CD14-positive monocyte (primary cell): Measurements from ENCODE around the gene IL31. TPM values are rescaled to one million over a fixed set of nuclear protein-coding genes. Genes with fewer than 3 reads are reported as not detected.

Source experiments
- DNase-seq, 3 donors: peaks; one replicate each; pipeline ENCODE4 v3.0.0-alpha.2; 2011 to 2022
- H2AFZ ChIP-seq: 2 replicates; pipeline ENCODE4 v1.6.0; 2012; ENCODE audit warnings: mild to moderate bottlenecking, low read depth, low read length, inconsistent platforms; ENCODE audit not compliant: insufficient read depth, poor library complexity, severe bottlenecking
- H3K27ac ChIP-seq, 2 donors: 1 replicate in 1 of 2; 2 replicates in 1 of 2; pipeline ENCODE4 v1.5.1; 2012 to 2013; ENCODE audit warnings: low read length in 2 of 2, control low read depth in 1 of 2, inconsistent platforms in 1 of 2, low read depth in 1 of 2, mild to moderate bottlenecking in 1 of 2
- H3K27me3 ChIP-seq, 2 donors: one replicate each; pipeline versions ENCODE4 v1.6.0 to v1.6.1; 2011 to 2013; ENCODE audit warnings: low read length in 2 of 2; ENCODE audit not compliant: control insufficient read depth in 2 of 2, insufficient read depth in 2 of 2
- H3K36me3 ChIP-seq, 2 donors: replicated peaks in 1 of 2; 1 replicate in 1 of 2; 2 replicates in 1 of 2; pipeline versions ENCODE4 v1.5.1 to v1.6.1; 2012 to 2013; ENCODE audit warnings: low read length in 2 of 2, control low read depth in 1 of 2, inconsistent platforms in 1 of 2, mild to moderate bottlenecking in 1 of 2; ENCODE audit not compliant: insufficient read depth in 2 of 2, control insufficient read depth in 1 of 2
- H3K4me1 ChIP-seq, 2 donors: 1 replicate in 1 of 2; 2 replicates in 1 of 2; pipeline versions ENCODE4 v1.5.1 to v1.6.1; 2012 to 2013; ENCODE audit warnings: low read length in 2 of 2, control low read depth in 1 of 2, inconsistent platforms in 1 of 2, mild to moderate bottlenecking in 1 of 2, moderate library complexity in 1 of 2; ENCODE audit not compliant: insufficient read depth in 2 of 2, control insufficient read depth in 1 of 2
- H3K4me2 ChIP-seq: replicated peaks from 2 replicates; pipeline ENCODE3; 2012; ENCODE audit warnings: low read length, moderate library complexity, mild to moderate bottlenecking; ENCODE audit not compliant: poor library complexity, severe bottlenecking; ENCODE audit errors: extremely low read depth
- H3K4me3 ChIP-seq, 3 experiments: fragments of 200-600 bp in 1 of 3; sonication (generic) in 1 of 3; replicated peaks in 1 of 3; 1 replicate in 2 of 3; 2 replicates in 1 of 3; pipeline ENCODE4 v1.5.1; 2011 to 2013; ENCODE audit warnings: low read length in 3 of 3, mild to moderate bottlenecking in 3 of 3, control low read depth in 2 of 3, low read depth in 2 of 3, inconsistent platforms in 1 of 3, moderate library complexity in 1 of 3
- H3K79me2 ChIP-seq: 2 replicates; pipeline ENCODE4 v1.6.0; 2012; ENCODE audit warnings: mild to moderate bottlenecking, control low read depth, inconsistent platforms, low read length, moderate library complexity; ENCODE audit not compliant: insufficient read depth
- H3K9ac ChIP-seq: 2 replicates; pipeline ENCODE4 v1.6.0; 2017; ENCODE audit warnings: low read length, mild to moderate bottlenecking; ENCODE audit not compliant: insufficient read depth, poor library complexity, severe bottlenecking
- H3K9me3 ChIP-seq, 2 donors: replicated peaks in 1 of 2; 1 replicate in 1 of 2; 2 replicates in 1 of 2; pipeline versions ENCODE4 v1.5.1 to v1.6.1; 2012 to 2013; ENCODE audit warnings: low read length in 2 of 2, control low read depth in 1 of 2; ENCODE audit not compliant: control insufficient read depth in 1 of 2, insufficient read depth in 1 of 2
- H4K20me1 ChIP-seq: 2 replicates; pipeline ENCODE4 v1.6.0; 2012; ENCODE audit warnings: mild to moderate bottlenecking, low read length, control low read depth, moderate library complexity; ENCODE audit not compliant: insufficient read depth
- H3K27ac Mint-ChIP-seq, 7 donors: one replicate each; pipeline ENCODE4 v1.8.0; 2020; ENCODE audit warnings: mild to moderate bottlenecking in 7 of 7, mixed read lengths in 7 of 7, moderate library complexity in 6 of 7, inconsistent platforms in 2 of 7
- H3K27me3 Mint-ChIP-seq, 3 donors: one replicate each; pipeline ENCODE4 v1.8.0; 2021 to 2022; ENCODE audit warnings: low read depth in 3 of 3, mild to moderate bottlenecking in 3 of 3, mixed read lengths in 3 of 3, moderate library complexity in 3 of 3, inconsistent platforms in 1 of 3
- H3K36me3 Mint-ChIP-seq, 2 donors: one replicate each; pipeline ENCODE4 v1.8.0; 2020; ENCODE audit warnings: mixed read lengths in 2 of 2, inconsistent platforms in 1 of 2, mild to moderate bottlenecking in 1 of 2
- H3K4me1 Mint-ChIP-seq: one replicate; pipeline ENCODE4 v1.8.0; 2020; ENCODE audit warnings: mild to moderate bottlenecking, mixed read lengths
- H3K4me3 Mint-ChIP-seq, 2 donors: one replicate each; pipeline ENCODE4 v1.8.0; 2020; ENCODE audit warnings: mild to moderate bottlenecking in 2 of 2, mixed read lengths in 2 of 2, moderate library complexity in 1 of 2
- H3K9me3 Mint-ChIP-seq, 7 donors: one replicate each; pipeline ENCODE4 v1.8.0; 2020 to 2022; ENCODE audit warnings: mixed read lengths in 7 of 7, mild to moderate bottlenecking in 6 of 7, moderate library complexity in 6 of 7, inconsistent platforms in 2 of 7
- CTCF ChIP-seq: fragments of 200-600 bp; IDR thresholded peaks from one replicate; pipeline ENCODE4 v1.8.0; 2022; ENCODE audit warnings: antibody characterized with exemption, mild to moderate bottlenecking
- WGBS: methylation state at CpG from one replicate; pipeline ENCODE4 v1.1.5; 2013; ENCODE audit warnings: missing lambda C conversion rate; ENCODE audit not compliant: insufficient coverage; 5-methylcytosine and 5-hydroxymethylcytosine counted together
- intact Hi-C, 2 donors: fragments of 100-400 bp; cut with micrococcal nuclease; formaldehyde crosslinking; loops; one replicate each; pipeline versions ENCODE4 v1.15.0 to v1.15.1; 2023
- polyA plus RNA-seq, 3 donors: library from polyadenylated mRNA; depleted of rRNA in 1 of 3; unstranded in 2 of 3; stranded (reverse) in 1 of 3; fragments of 300-500 nt in 2 of 3; fragments of >200 nt in 1 of 3; fragmentation: Illumina TruSeq in 2 of 3; gene quantifications; 1 replicate in 2 of 3; 2 replicates in 1 of 3; pipeline ENCODE4 v1.2.3, GENCODE V29; 2012 to 2021

Gene IL31
- polyA plus RNA-seq, 3 donors: not detected

GRCh38 chr12:122138616-122139015 is 35.4 kb downstream of the IL31 start:
- H4K20me1 ChIP-seq: peaks cover 28% of the 10 kb centered on the region
- H3K36me3 Mint-ChIP-seq: peaks cover 68 to 98% of the 10 kb centered on the region in 2 donors
- H3K79me2 ChIP-seq: no peaks in the 10 kb centered on the region
- H3K4me3 ChIP-seq: no peak overlapping the region
- no peaks in the 10 kb centered on the region for H3K4me1 Mint-ChIP-seq
- no peak overlapping the region for H2AFZ ChIP-seq
- no peaks in the 10 kb centered on the region for H3K27me3 ChIP-seq
- H3K27me3 Mint-ChIP-seq: no peaks in the 10 kb centered on the region
- H3K4me1 ChIP-seq: no peaks in the 10 kb centered on the region
- H3K27ac ChIP-seq: no peak overlapping the region
- intact Hi-C loops: no loop called here
- H3K9me3 ChIP-seq: no peaks in the 10 kb centered on the region
- H3K27ac Mint-ChIP-seq: peak overlapping the region in 2 of 7 donors; percentile 12 to 64
- no peak for TF ChIP-seq CTCF
- no peak overlapping the region for H3K4me3 Mint-ChIP-seq
- H3K36me3 ChIP-seq: peaks cover 87 to 96% of the 10 kb centered on the region in 2 donors
- H3K9ac ChIP-seq: no peak overlapping the region
- H3K4me2 ChIP-seq: no peak overlapping the region
- WGBS: 98% methylated on average over 10 of the region's 11 CpGs
- DNase-seq: no peak
- no peaks in the 10 kb centered on the region for H3K9me3 Mint-ChIP-seq

GRCh38 chr12:122138181-122138580 is 35.8 kb downstream of the IL31 start:
- Histone ChIP-seq H3K36me3 (peaks cover 87 to 96% of the 10 kb centered on the region in 2 donors), H2AFZ (no peak overlapping the region)

More at GRCh38 chr12:122138181-122138580, 35.8 kb downstream of the IL31 start:
- H4K20me1 ChIP-seq: peaks cover 26% of the 10 kb centered on the region
- 96% methylated on average over 11 of the region's 11 CpGs for WGBS
- H3K9me3 ChIP-seq: no peaks in the 10 kb centered on the region
- no peak overlapping the region for H3K4me2 ChIP-seq
- TF ChIP-seq CTCF: no peak
- H3K27me3 ChIP-seq: no peaks in the 10 kb centered on the region
- H3K27ac ChIP-seq: no peak overlapping the region
- peak overlapping the region; percentile 4 for H3K9ac ChIP-seq
- no peaks in the 10 kb centered on the region for H3K4me1 ChIP-seq
- no peaks in the 10 kb centered on the region for H3K79me2 ChIP-seq
- no peaks in the 10 kb centered on the region for H3K27me3 Mint-ChIP-seq
- no peaks in the 10 kb centered on the region for H3K4me1 Mint-ChIP-seq
- H3K4me3 ChIP-seq: no peak overlapping the region
- no peak for DNase-seq
- H3K4me3 Mint-ChIP-seq: no peak overlapping the region
- peak overlapping the region in 2 of 7 donors; percentile 50 to 66 for H3K27ac Mint-ChIP-seq
- intact Hi-C loops: no loop called here
- peaks cover 69 to 98% of the 10 kb centered on the region in 2 donors for H3K36me3 Mint-ChIP-seq
- peaks cover 0 to 1% (median 0%) of the 10 kb centered on the region in 7 donors for H3K9me3 Mint-ChIP-seq
